HepG2 (cell line): ENCODE data around the gene GNAS. TPM values are rescaled to one million over a fixed set of nuclear protein-coding genes. Genes with fewer than 3 reads are reported as not detected.

Experiments used
- ATAC-seq: fragments of 200-7000 bp; cut with Tn5 transposase; 3 replicates; pipeline ENCODE4 v1.9.1; 2020; ENCODE audit warnings: mild to moderate bottlenecking, moderate library complexity
- BruUV-seq: library from RNA; stranded (reverse); fragments of 400-500 nt; replicated peaks from 2 replicates; lab custom pipeline; 2021; lab: Mats Ljungman, UMichigan
- CTCF ChIA-PET: fragments of 300-600 bp; formaldehyde crosslinking; extraction: SDS; loops from one replicate; lab custom pipeline; 2021; ENCODE audit warnings: low total read pairs, inconsistent platforms, low intra/inter-chr PET ratio; lab: Yijun Ruan, JAX
- POLR2A ChIA-PET: fragments of 350-600 bp; sonication (Branson Sonifier 250); formaldehyde crosslinking; loops from one replicate; lab custom pipeline; 2020; ENCODE audit warnings: antibody characterized with exemption, inconsistent platforms; lab: Yijun Ruan, JAX
- DNase-seq: peaks from one replicate; pipeline ENCODE4 v3.0.0-alpha.2; 2015; ENCODE audit warnings: low spot score
- FAIRE-seq: peaks from 3 replicates; lab custom pipeline; 2011; peaks lifted over from hg19 to GRCh38; lab: Jason Lieb, UNC
- H2AFZ ChIP-seq: one replicate; pipeline ENCODE4 v1.6.1; 2011; ENCODE audit warnings: low read length, inconsistent platforms
- H3K27ac ChIP-seq: fragments of 300-600 bp; 3 replicates; pipeline ENCODE4 v1.8.0; 2011; ENCODE audit warnings: mixed run types, mild to moderate bottlenecking, mixed read lengths, low read length, inconsistent platforms; ENCODE audit not compliant: insufficient read depth; ENCODE audit errors: extremely low read length
- H3K27me3 ChIP-seq, 2 experiments: fragments of 200-600 bp in 1 of 2; 2 replicates in 1 of 2; 3 replicates in 1 of 2; pipeline versions ENCODE4 v1.6.0 to v1.8.0; 2011; ENCODE audit warnings: low read length in 2 of 2, mild to moderate bottlenecking in 2 of 2, moderate library complexity in 2 of 2, inconsistent platforms in 1 of 2; ENCODE audit not compliant: insufficient read depth in 2 of 2, control insufficient read depth in 1 of 2
- H3K36me3 ChIP-seq, 2 experiments: fragments of 200-600 bp in 1 of 2; replicated peaks in 1 of 2; 2 replicates in 1 of 2; 3 replicates in 1 of 2; pipeline versions ENCODE4 v1.5.1 to v1.8.0; 2011; ENCODE audit warnings: low read length in 2 of 2, inconsistent platforms in 1 of 2; ENCODE audit not compliant: insufficient read depth in 2 of 2, control insufficient read depth in 1 of 2
- H3K4me1 ChIP-seq: 2 replicates; pipeline ENCODE4 v1.5.1; 2012; ENCODE audit warnings: low read length, inconsistent platforms; ENCODE audit not compliant: insufficient read depth
- H3K4me2 ChIP-seq: 2 replicates; pipeline ENCODE4 v1.6.0; 2011; ENCODE audit warnings: low read depth, low read length, inconsistent platforms
- H3K4me3 ChIP-seq, 3 experiments: fragments of 200-600 bp in 1 of 3; sonication (generic), shearing (Covaris generic) in 1 of 3; replicated peaks in 1 of 3; 2 replicates each; pipeline ENCODE4 v1.5.1; 2011 to 2016; ENCODE audit warnings: low read length in 3 of 3, inconsistent platforms in 2 of 3, low read depth in 2 of 3, mild to moderate bottlenecking in 2 of 3, control low read depth in 1 of 3, mixed read lengths in 1 of 3; ENCODE audit not compliant: insufficient read depth in 1 of 3
- H3K79me2 ChIP-seq: one replicate; pipeline ENCODE4 v1.6.1; 2011; ENCODE audit warnings: low read length, inconsistent platforms; ENCODE audit not compliant: insufficient read depth
- H3K9ac ChIP-seq: 2 replicates; pipeline ENCODE4 v1.6.0; 2011; ENCODE audit warnings: mild to moderate bottlenecking, low read depth, low read length, inconsistent platforms; ENCODE audit not compliant: insufficient read depth
- H3K9me3 ChIP-seq: 2 replicates; pipeline ENCODE4 v1.5.1; 2012; ENCODE audit warnings: mild to moderate bottlenecking, low read length
- H4K20me1 ChIP-seq: 2 replicates; pipeline ENCODE4 v1.6.0; 2011; ENCODE audit warnings: inconsistent platforms, mild to moderate bottlenecking, low read length, moderate library complexity; ENCODE audit not compliant: insufficient read depth
- MNT ChIP-seq: fragments of 450-650 bp; IDR thresholded peaks from 2 replicates; pipeline ENCODE4 v1.6.1; 2016
- SAFB2 ChIP-seq: sonication (generic); formaldehyde crosslinking; IDR thresholded peaks from 2 replicates; pipeline ENCODE4 v1.5.1; 2020; ENCODE audit warnings: missing genetic modification reagents, low read depth, mild to moderate bottlenecking, borderline replicate concordance
- ZBTB46 ChIP-seq: sonication (generic); formaldehyde crosslinking; IDR thresholded peaks from 2 replicates; pipeline ENCODE4 v1.4.0; 2020; ENCODE audit warnings: mild to moderate bottlenecking, missing genetic modification reagents, borderline replicate concordance
- WGBS: methylation state at CpG from one replicate; pipeline ENCODE4 v1.1.6; 2017; ENCODE audit warnings: low lambda C conversion rate; 5-methylcytosine and 5-hydroxymethylcytosine counted together
- in situ Hi-C: cut with HindIII; loops from 2 replicates; pipeline ENCODE4 v1.10.0; 2017; ENCODE audit warnings: low pct_unique_long_range_greater_than_20kb; ENCODE audit not compliant: extremely low pct_ligation_motif_present
- intact Hi-C: fragments of 100-400 bp; cut with micrococcal nuclease; formaldehyde crosslinking; loops from one replicate; pipeline ENCODE4 v1.10.0; 2022; ENCODE audit not compliant: unreplicated experiment
- polyA plus RNA-seq, 8 experiments: library from polyadenylated mRNA; depleted of rRNA in 3 of 8; stranded (reverse) in 7 of 8; unstranded in 1 of 8; fragments of >200 nt; fragmentation: Illumina TruSeq in 4 of 8; extraction: Trizol in 4 of 8; gene quantifications; 2 replicates each; pipeline versions ENCODE4 v1.2.1 to v1.2.3, GENCODE V29; 2011 to 2016; ENCODE audit warnings: low read depth in 4 of 8, missing spikeins in 1 of 8, mixed read lengths in 1 of 8; ENCODE audit not compliant: insufficient read depth in 1 of 8
- total RNA-seq, 5 experiments: library from RNA; depleted of rRNA; stranded (reverse); fragments of >200 nt; fragmentation: Illumina TruSeq; extraction: Trizol; gene quantifications; 2 replicates each; pipeline ENCODE4 v1.2.3, GENCODE V29; 2016; ENCODE audit warnings: low read depth in 1 of 5
- TF ChIP-seq, protein P1 (sequence below): sonication (generic); formaldehyde crosslinking; IDR thresholded peaks from 2 replicates; pipeline ENCODE4 v1.4.0; 2020; ENCODE audit warnings: missing genetic modification reagents

The GNAS gene
- total and polyA plus RNA-seq, 2 of the 13 experiments (the other 11 are each of a cell fraction or from before 2014, with no cell fraction given): 407 to 1,008 TPM

- WGBS: 46% methylated on average over 8 of the region's 8 CpGs
- no peaks in the 10 kb centered on the region for H3K79me2 ChIP-seq
- no peak for DNase-seq
- H3K9ac ChIP-seq: no peak overlapping the region
- no peak overlapping the region for H3K4me2 ChIP-seq
- BruUV-seq: no TSS peak
- no peak overlapping the region for H2AFZ ChIP-seq
- H3K36me3 ChIP-seq: no peaks in the 10 kb centered on the region
- ATAC-seq: no peak
- no peaks in the 10 kb centered on the region for H4K20me1 ChIP-seq
- peaks cover 17 to 81% of the 10 kb centered on the region in 2 experiments; a peak in 4 of 5 replicates for H3K27me3 ChIP-seq
- TF ChIP-seq MNT (peak; percentile 99), SAFB2 (CRISPR knock-in tag) (no peak), ZBTB46 (no peak)
- TF ChIP-seq, protein P1, sequence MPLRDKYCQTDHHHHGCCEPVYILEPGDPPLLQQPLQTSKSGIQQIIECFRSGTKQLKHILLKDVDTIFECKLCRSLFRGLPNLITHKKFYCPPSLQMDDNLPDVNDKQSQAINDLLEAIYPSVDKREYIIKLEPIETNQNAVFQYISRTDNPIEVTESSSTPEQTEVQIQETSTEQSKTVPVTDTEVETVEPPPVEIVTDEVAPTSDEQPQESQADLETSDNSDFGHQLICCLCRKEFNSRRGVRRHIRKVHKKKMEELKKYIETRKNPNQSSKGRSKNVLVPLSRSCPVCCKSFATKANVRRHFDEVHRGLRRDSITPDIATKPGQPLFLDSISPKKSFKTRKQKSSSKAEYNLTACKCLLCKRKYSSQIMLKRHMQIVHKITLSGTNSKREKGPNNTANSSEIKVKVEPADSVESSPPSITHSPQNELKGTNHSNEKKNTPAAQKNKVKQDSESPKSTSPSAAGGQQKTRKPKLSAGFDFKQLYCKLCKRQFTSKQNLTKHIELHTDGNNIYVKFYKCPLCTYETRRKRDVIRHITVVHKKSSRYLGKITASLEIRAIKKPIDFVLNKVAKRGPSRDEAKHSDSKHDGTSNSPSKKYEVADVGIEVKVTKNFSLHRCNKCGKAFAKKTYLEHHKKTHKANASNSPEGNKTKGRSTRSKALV (CRISPR knock-in tag): no peak
- ChIA-PET POLR2A (no interaction called here), CTCF (no interaction called here)
- intact Hi-C loops: no loop called here
- no peak overlapping the region for H3K4me3 ChIP-seq
- in situ Hi-C loops: no loop called here
- no peaks in the 10 kb centered on the region for H3K4me1 ChIP-seq
- H3K27ac ChIP-seq: no peak overlapping the region
- no peak for FAIRE-seq
- no peaks in the 10 kb centered on the region for H3K9me3 ChIP-seq
These were observed 39.1 kb upstream of the GNAS start for GRCh38 chr20:58813369-58813768.
